ENCODE data around the gene BARX1.
"Not testable (repeated sequence)": the region's sequence is repeated elsewhere in the genome, so short reads cannot be mapped to it uniquely, and the experiment has no call there.

BARX1 gene, protein sequence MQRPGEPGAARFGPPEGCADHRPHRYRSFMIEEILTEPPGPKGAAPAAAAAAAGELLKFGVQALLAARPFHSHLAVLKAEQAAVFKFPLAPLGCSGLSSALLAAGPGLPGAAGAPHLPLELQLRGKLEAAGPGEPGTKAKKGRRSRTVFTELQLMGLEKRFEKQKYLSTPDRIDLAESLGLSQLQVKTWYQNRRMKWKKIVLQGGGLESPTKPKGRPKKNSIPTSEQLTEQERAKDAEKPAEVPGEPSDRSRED

GRCh38 chr9:93955111-93955980 lies at the start of gene BARX1:
Gene BARX1, minus strand, starts transcription at chr9:93955355. Its CDS starts 209 bp downstream, at chr9:93955146.
- DNase-seq (ENCODE audit: low read depth in 2 of 2) = no peak

DNA sequence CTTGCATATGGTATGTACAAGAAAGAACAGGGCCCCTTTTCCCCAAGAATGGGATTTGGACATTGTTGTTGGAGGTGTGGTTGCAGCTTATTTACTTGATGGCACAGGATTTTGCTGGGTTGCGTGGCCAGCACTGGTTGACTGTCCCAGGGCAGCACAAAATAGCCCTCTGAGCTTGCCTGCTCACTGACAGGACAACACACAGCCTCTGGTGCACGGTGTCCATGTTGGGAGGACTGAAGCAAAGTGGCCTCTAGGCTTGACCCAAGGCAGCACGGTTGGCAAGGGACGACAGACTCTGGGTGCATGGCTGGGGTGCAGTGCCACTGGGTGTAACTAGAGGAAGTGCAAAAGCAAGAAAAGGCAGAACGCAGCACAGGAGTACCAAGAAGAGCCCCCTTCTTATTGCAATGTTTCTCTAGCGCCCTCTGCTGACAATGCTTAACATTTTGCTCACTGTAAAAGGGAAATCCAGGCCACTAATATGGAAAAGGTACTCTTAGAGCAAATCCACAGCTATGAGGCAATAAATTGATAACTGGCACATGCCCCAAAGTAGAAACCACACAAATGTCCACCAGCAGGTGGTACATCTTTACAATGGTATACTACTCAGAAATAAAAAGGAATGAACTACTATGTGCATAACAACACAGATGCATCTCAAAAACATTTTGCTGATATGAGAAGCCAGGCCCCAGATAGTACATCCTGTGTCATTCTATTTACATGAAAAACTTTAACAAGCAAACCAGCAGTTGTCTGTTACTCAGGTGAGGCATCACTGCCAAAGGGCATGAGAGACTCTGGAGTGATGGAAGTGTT lies 47.4 kb upstream of the BARX1 start:
- no peak for DNase-seq (ENCODE audit: low read depth in 2 of 2)

DNA sequence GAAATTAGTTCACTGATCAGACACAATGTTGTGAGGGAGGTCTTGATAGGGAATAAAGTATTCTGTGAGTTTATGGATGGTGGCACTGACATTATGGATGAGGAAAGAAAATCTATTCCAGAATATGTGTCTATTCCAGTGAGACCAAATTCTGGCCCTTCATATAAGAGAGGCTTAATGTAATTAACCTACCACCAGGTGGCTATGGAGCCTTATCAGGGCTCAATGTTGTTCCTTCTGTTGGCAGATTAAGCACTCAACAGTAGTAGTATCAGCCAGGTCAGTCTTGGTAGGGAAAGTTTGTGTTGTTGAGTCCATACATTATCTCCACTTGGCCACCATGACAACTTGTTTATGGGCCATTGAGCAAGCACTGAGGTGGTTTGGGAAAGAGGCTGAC lies 41.7 kb upstream of the BARX1 start:
- no peak for DNase-seq (ENCODE audit: low read depth in 2 of 2)

DNA sequence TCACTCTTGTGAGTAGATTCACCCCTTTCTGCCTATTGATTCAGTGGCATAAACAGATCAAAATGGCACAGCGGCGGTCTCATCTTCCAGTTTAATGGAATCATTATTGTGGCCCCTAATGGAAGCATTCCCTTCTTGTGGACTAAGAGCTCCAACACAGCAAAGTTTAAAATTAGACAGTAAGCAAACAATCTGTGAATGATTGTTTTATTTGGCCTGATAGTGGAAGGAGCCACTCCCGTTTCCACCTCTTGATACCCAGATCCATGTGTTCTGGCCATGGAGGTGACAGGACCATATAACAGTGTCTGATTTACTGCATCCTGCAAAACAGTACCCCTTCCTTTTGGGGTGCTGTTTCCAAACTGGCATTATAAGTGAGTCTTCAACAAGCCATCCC lies 41.2 kb upstream of the BARX1 start:
- no peak for DNase-seq (ENCODE audit: low read depth in 2 of 2)

GRCh38 chr9:93994545-93994944 lies 39.4 kb upstream of the BARX1 start:
- DNase-seq (ENCODE audit: low read depth in 2 of 2) = no peak

- DNase-seq (ENCODE audit: low read depth in 2 of 2) = no peak
These were observed 39.0 kb upstream of the BARX1 start for GRCh38 chr9:93994132-93994531.

DNA sequence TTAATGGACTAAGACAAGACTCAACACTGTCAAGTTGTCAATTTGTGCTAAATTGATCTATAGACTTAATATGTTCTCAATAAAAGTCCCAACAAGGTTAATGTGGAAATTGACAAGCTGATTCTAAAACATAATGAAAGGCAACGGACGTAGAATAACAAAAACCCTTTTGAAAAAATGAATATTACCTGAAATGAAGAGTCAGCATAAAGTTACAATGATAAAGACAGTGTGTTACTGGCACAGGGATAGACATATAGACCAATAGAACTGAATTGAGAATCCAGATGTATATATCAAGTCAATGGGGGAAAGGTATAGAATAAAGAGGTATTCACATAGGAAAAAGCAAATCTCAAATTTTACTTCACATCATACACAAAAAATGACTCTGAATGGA lies 37.7 kb upstream of the BARX1 start:
- DNase-seq (ENCODE audit: low read depth in 2 of 2) = no peak

- no peak for DNase-seq (ENCODE audit: low read depth in 2 of 2)
These were observed 35.3 kb upstream of the BARX1 start for GRCh38 chr9:93990448-93990847.

- no peak for DNase-seq (ENCODE audit: low read depth in 2 of 2)
These were observed 32.9 kb upstream of the BARX1 start for GRCh38 chr9:93988056-93988455.

- no peak for DNase-seq (ENCODE audit: low read depth in 2 of 2)
These were observed 29.7 kb upstream of the BARX1 start for GRCh38 chr9:93984860-93985259.

GRCh38 chr9:93983875-93984274 lies 28.7 kb upstream of the BARX1 start:
- DNase-seq (ENCODE audit: low read depth in 2 of 2) = no peak

DNA sequence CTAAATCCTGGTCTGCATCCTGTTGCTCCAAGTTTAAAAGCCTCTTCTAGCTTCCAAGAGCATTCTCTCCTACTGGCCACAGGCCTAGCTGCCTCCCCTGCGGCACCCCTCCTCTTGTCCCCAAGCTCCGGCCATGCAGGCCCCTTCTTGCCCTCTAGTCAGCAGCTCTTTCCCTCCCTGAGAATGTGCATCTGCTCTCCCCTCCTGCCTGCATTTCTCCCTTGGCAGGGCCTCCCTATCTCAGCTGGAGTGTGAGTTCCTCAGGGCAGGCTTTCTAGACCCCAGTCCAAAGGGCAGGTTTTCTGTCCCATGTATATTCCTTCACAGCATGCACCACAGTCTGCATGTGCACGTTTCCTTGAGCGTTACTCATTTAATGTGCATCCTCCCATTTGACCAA lies 24.6 kb upstream of the BARX1 start:
- DNase-seq (ENCODE audit: low read depth in 2 of 2) = no peak

DNA sequence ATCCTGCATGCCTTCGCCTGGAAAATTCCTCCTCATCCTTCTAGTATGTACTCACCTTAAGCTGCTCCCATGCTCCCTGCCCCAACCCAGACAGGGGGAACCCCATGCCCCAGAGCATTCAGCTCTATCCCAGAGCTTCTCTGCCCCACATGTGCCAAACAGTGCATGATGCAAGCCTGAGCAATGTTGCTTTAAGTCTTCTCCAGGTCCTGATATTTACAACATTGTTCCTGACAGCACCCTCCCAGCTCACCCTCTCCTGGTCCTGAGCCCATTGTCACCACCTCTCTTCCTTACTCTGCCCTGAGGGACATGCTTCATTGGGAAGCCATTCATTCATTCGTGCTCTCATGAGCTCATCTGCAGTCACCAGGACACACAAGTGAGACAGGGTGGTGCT lies 23.4 kb upstream of the BARX1 start:
- no peak for DNase-seq (ENCODE audit: low read depth in 2 of 2)

DNA sequence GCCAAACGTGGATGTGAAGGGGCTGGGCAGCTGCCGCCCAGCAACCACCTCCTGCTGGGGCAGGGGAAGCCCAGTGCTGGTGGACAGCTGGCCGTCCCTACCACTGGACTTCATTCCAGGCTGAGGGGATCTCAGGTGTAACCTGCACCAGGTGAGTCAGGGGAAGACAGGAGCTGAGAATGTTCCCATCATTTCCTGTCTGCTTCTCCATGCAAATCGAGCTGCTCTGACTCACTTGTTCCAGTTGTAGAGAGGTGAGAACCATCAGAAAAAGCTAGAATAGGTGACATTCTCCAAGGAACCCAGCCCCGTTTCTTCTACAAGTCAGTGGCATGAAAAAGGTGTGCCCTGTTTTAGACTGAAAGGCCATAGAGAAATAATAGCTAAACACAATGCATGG lies 21.8 kb upstream of the BARX1 start:
- DNase-seq (ENCODE audit: low read depth in 2 of 2) = no peak

DNA sequence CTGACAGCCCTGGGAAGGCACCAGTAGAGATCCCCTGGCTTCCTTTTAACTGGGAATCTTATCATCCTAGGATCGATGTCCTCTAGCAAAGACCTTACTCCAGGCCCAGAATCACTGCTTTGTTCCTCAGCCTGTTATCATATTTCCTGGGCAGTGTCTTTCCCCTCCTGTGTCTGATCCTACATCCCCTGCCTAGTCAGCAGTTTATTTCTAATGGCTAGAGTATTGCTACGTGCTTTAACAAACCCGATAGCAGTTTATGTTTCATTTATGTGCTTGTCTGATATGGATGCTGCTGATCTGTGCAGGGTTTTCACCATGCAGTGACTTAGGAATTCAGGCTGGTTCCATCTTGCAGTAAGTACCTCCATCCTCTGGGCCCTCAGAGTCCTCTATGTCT lies 20.9 kb upstream of the BARX1 start:
- no peak for DNase-seq (ENCODE audit: low read depth in 2 of 2)

DNA sequence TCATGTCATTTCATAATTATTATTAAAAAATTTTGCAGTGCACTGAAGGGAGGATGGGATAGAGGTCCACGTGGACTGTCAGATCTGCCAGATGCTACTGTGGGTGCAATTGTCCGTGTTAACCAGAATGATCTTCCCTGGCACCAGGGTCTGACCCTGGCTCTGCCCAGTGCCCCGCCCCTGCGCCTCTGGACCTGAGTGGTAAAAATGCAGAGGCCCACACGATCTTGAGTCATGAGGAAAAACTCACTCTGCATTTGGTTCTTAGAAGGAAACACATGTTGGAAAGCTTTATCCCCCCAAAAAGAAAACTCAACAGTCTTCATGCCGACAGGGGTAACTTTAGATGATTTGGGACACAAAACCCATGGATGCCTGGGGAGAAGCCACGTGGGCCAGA lies 20.1 kb upstream of the BARX1 start:
- no peak for DNase-seq (ENCODE audit: low read depth in 2 of 2)

GRCh38 chr9:93974151-93974550 lies 19.0 kb upstream of the BARX1 start:
- no peak for DNase-seq (ENCODE audit: low read depth in 2 of 2)

DNA sequence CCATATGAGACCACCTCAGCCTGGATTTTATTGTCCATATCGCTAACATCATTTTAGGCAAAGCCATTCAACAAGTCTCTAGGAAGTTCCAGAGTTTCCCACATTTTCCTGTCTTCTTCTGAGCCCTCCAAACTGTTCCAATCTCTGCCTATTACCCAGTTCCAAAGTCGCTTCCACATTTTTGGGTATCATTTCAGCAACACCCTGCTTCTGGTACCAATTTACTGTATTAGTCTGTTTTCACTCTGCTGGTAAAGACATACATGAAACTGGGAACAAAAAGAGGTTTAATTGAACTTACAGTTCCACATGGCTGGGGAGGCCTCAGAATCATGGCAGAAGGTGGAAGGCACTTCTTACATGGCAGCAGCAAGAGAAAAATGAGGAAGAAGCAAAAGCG lies 17.5 kb upstream of the BARX1 start:
- DNase-seq (ENCODE audit: low read depth in 2 of 2) = not testable (repeated sequence)

DNA sequence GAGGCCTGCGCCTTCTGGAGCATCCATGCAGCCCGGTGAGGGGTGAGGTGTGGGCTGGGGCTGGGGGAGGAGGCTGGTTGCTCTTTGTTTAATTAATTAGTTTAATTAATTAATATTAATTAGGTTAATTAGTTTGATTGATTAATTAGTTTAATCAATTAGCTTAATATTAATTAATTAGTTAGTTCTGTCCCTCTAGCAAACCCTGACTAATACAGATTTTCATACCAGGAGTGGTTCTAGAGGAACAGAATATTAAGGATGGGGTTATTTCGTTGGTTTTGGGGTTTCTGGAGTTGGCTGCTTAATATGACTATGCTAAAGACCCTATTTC lies 14.1 kb upstream of the BARX1 start:
- no peak for DNase-seq (ENCODE audit: low read depth in 2 of 2)

DNA sequence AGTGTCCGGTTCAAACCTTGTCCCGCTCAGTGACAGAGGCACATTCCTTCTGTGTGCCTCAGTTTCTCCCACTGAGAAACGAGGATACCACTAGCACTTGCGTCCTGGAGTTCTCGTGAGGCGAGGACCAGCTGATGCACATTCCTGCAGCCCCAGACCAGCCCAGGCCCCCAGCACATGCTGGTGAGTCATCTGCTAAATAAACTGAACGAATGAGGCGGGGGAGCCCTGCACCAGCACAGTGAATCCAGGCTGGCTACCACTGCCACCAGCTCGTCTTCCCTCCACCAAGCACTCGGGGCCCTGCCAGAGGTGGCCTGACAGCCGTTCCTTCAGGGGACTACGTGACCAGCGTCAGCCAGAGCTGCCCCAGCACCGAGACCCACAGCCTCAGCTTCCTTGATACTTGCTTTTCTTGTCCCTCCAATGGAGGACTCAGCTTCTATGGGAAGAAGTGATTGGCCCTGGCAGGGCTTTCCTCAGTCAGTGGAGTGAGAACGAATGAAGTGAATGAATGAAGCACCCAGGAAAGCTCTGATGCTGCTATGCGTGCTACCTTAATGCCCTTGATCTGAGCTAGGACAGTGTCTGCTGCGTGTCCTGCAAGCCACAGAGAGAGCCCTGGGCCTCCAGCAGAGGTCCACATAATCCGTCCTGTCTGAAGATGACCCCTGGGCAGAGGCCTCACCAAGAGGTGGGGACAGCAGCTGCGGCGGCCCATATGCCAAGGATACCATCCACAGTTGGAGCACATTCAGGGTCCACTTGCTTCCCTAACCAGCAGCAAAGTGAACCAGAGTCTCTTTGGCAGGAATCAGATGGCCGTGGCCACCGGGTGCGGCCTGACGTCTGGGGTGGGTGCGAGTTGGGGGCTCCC lies 13.5 kb upstream of the BARX1 start:
- DNase-seq (ENCODE audit: low read depth in 2 of 2) = no peak

GRCh38 chr9:93967020-93967803 lies 12.1 kb upstream of the BARX1 start:
- no peak for DNase-seq (ENCODE audit: low read depth in 2 of 2)
